K562 (cell line): ENCODE results near the gene ARMC7. TPM values are rescaled to one million over a fixed set of nuclear protein-coding genes. Genes with fewer than 3 reads are reported as not detected.

Experiments
- EWSR1 ChIP-seq: fragments of 450-650 bp; IDR thresholded peaks from 2 replicates; pipeline ENCODE4 v1.6.1; 2018; ENCODE audit warnings: borderline replicate concordance, mild to moderate bottlenecking, low read depth, moderate library complexity; ENCODE audit not compliant: partially characterized antibody
- GMEB1 ChIP-seq: fragments of 250-450 bp; sonication (Bioruptor Pico); IDR thresholded peaks from 2 replicates; pipeline ENCODE4 v1.4.0; 2020; ENCODE audit warnings: mild to moderate bottlenecking
- IRF2 ChIP-seq: sonication (generic); formaldehyde crosslinking; IDR thresholded peaks from 2 replicates; pipeline ENCODE4 v1.8.1; 2022; ENCODE audit warnings: mild to moderate bottlenecking, missing genetic modification reagents
- KHSRP ChIP-seq: fragments of 450-650 bp; IDR thresholded peaks from 2 replicates; pipeline ENCODE4 v1.6.1; 2017
- PCBP1 ChIP-seq: fragments of 200-400 bp; formaldehyde crosslinking; IDR thresholded peaks from 2 replicates; pipeline ENCODE4 v1.6.1; 2018; ENCODE audit warnings: mild to moderate bottlenecking, low read depth, low read length; ENCODE audit not compliant: poor library complexity, severe bottlenecking
- RERE ChIP-seq: sonication (generic); formaldehyde crosslinking; IDR thresholded peaks from 2 replicates; pipeline ENCODE4 v1.8.0; 2023; ENCODE audit warnings: missing genetic modification reagents, mild to moderate bottlenecking, borderline replicate concordance
- SAP30 ChIP-seq: fragments of 200-600 bp; sonication (generic); IDR thresholded peaks from 2 replicates; pipeline ENCODE4 v1.6.1; 2012; ENCODE audit warnings: borderline replicate concordance, low read depth, mild to moderate bottlenecking, moderate library complexity, low read length, control low read depth, inconsistent platforms; ENCODE audit not compliant: insufficient read depth, poor library complexity, severe bottlenecking
- SMARCA4 ChIP-seq: fragments of 450-650 bp; IDR thresholded peaks from 2 replicates; pipeline ENCODE4 v1.6.1; 2016
- TBL1XR1 ChIP-seq, 2 experiments: IDR thresholded peaks; 2 replicates each; pipeline ENCODE4 v1.6.1; 2012; ENCODE audit warnings: improper control_type of control experiment in 2 of 2, low read length in 2 of 2, mild to moderate bottlenecking in 1 of 2
- TCF15 ChIP-seq: fragments of 250-450 bp; sonication (Bioruptor Pico); IDR thresholded peaks from 2 replicates; pipeline ENCODE4 v1.8.0; 2022; ENCODE audit warnings: moderate library complexity, mild to moderate bottlenecking, inconsistent platforms
- ZNF263 ChIP-seq: sonication (generic); formaldehyde crosslinking; IDR thresholded peaks from 2 replicates; pipeline ENCODE4 v1.8.0; 2022; ENCODE audit warnings: mild to moderate bottlenecking, missing genetic modification reagents, borderline replicate concordance
- ZNF384 ChIP-seq: IDR thresholded peaks from 2 replicates; pipeline ENCODE4 v1.6.1; 2012; ENCODE audit warnings: low read depth, low read length, improper control_type of control experiment
- ZNF695 ChIP-seq: fragments of 450-650 bp; formaldehyde crosslinking; IDR thresholded peaks from 2 replicates; pipeline ENCODE4 v1.4.0; 2020; ENCODE audit warnings: mild to moderate bottlenecking, moderate library complexity
- polyA plus RNA-seq, 8 experiments: library from polyadenylated mRNA; depleted of rRNA in 4 of 8; stranded (reverse) in 5 of 8; unstranded in 3 of 8; fragments of >200 nt; fragmentation: Nextera tagmentation in 2 of 8; fragmentation: Illumina TruSeq in 1 of 8; extraction: Ambion mirVana in 2 of 8; extraction: Trizol in 1 of 8; gene quantifications; 2 replicates each; pipeline versions ENCODE4 v1.2.1 to v1.2.3, GENCODE V29; 2011 to 2014; ENCODE audit warnings: inconsistent platforms in 1 of 8, missing spikeins in 1 of 8
- total RNA-seq, 7 experiments: library from RNA; depleted of rRNA in 6 of 7; stranded (reverse); fragments of >200 nt in 6 of 7; fragmentation: Illumina TruSeq in 2 of 7; extraction: Trizol in 2 of 7; gene quantifications; 2 replicates each; pipeline versions ENCODE4 v1.2.1 to v1.2.3, GENCODE V29; 2011 to 2021; ENCODE audit warnings: low replicate concordance in 1 of 7
- TF ChIP-seq, protein P1 (sequence below): fragments of 250-450 bp; sonication (Bioruptor Pico); IDR thresholded peaks from 2 replicates; pipeline ENCODE4 v1.4.0; 2020; ENCODE audit warnings: mild to moderate bottlenecking, moderate library complexity, borderline replicate concordance
- TF ChIP-seq, protein P2 (sequence below): IDR thresholded peaks from 2 replicates; pipeline ENCODE4 v1.6.1; 2016; ENCODE audit warnings: missing genetic modification characterization, missing compliant biosample characterization

Gene ARMC7
- total and polyA plus RNA-seq, 9 of the 15 experiments (the other 6 are each of a cell fraction or from before 2014, with no cell fraction given): 1.4 to 15.2 (median 5.9) TPM

DNA sequence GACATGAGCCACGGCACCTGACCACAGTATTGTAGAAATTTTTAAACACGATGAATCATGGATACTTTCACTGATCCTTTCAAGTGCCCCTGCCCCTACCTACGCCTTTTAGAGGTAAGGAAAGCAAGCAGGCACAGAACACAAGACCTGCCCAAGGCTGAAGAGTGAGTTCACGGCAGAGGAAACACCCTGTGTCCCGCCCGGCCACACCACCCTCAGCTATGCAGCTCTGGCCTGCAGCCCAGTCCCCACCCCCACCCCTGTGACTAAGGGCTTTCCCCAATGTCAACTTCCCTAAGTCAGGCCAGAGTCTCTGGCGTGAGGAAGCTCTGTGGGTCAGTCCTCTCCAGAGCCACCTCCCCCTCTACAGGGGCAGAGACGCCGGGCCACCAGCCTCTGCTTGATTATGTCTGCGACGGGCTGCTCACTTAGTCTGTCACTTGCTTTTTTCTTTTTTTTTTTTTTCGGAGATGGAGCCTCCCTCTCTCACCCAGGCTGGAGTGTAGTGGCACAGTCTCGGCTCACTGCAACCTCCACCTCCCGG, 13.6 kb upstream of the ARMC7 start (continued):
- TF ChIP-seq ZNF263 (CRISPR knock-in tag): no peak
- TF ChIP-seq, protein P1, sequence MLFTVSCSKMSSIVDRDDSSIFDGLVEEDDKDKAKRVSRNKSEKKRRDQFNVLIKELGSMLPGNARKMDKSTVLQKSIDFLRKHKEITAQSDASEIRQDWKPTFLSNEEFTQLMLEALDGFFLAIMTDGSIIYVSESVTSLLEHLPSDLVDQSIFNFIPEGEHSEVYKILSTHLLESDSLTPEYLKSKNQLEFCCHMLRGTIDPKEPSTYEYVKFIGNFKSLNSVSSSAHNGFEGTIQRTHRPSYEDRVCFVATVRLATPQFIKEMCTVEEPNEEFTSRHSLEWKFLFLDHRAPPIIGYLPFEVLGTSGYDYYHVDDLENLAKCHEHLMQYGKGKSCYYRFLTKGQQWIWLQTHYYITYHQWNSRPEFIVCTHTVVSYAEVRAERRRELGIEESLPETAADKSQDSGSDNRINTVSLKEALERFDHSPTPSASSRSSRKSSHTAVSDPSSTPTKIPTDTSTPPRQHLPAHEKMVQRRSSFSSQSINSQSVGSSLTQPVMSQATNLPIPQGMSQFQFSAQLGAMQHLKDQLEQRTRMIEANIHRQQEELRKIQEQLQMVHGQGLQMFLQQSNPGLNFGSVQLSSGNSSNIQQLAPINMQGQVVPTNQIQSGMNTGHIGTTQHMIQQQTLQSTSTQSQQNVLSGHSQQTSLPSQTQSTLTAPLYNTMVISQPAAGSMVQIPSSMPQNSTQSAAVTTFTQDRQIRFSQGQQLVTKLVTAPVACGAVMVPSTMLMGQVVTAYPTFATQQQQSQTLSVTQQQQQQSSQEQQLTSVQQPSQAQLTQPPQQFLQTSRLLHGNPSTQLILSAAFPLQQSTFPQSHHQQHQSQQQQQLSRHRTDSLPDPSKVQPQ (CRISPR knock-in tag): no peak
- no peak for TF ChIP-seq TCF15 (CRISPR knock-in tag)
- no peak for TF ChIP-seq KHSRP
- TF ChIP-seq TBL1XR1 (IDR thresholded peaks at IDR 0.05; ENCODE audit: low read length in 2 of 2): peak in 1 of 2 experiments; percentile 87; a peak in 2 of 4 replicates
- no peak for TF ChIP-seq ZNF695
- TF ChIP-seq IRF2 (CRISPR knock-in tag): no peak
- TF ChIP-seq GMEB1: no peak
- TF ChIP-seq SAP30: no peak
- TF ChIP-seq, protein P2, sequence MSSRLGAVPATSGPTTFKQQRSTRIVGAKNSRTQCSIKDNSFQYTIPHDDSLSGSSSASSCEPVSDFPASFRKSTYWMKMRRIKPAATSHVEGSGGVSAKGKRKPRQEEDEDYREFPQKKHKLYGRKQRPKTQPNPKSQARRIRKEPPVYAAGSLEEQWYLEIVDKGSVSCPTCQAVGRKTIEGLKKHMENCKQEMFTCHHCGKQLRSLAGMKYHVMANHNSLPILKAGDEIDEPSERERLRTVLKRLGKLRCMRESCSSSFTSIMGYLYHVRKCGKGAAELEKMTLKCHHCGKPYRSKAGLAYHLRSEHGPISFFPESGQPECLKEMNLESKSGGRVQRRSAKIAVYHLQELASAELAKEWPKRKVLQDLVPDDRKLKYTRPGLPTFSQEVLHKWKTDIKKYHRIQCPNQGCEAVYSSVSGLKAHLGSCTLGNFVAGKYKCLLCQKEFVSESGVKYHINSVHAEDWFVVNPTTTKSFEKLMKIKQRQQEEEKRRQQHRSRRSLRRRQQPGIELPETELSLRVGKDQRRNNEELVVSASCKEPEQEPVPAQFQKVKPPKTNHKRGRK (tag): no peak
- TF ChIP-seq SMARCA4: peak; percentile 84
- TF ChIP-seq ZNF384: 0 out of 2 replicates have a peak, but pooled peaks have one; percentile 39
- TF ChIP-seq PCBP1: no peak
- no peak for TF ChIP-seq RERE (CRISPR knock-in tag)
- no peak for TF ChIP-seq EWSR1
